Suprapubic skin (tissue), 4 donors: ENCODE measurements around the gene MAP6. TPM values are rescaled to one million over a fixed set of nuclear protein-coding genes. Genes with fewer than 3 reads are reported as not detected.

ENCODE experiments used
- DNase-seq, 2 donors: peaks; one replicate each; pipeline ENCODE4 v3.0.0-alpha.2; 2019; ENCODE audit warnings: low spot score in 2 of 2
- H3K27ac ChIP-seq: fragments of 200-600 bp; sonication (generic); one replicate; pipeline ENCODE4 v1.5.1; 2019
- H3K27me3 ChIP-seq: fragments of 200-600 bp; sonication (generic); one replicate; pipeline ENCODE4 v1.5.1; 2019
- H3K36me3 ChIP-seq: fragments of 200-600 bp; sonication (generic); one replicate; pipeline ENCODE4 v1.5.1; 2019
- H3K4me1 ChIP-seq: fragments of 200-600 bp; sonication (generic); one replicate; pipeline ENCODE4 v1.5.1; 2019
- H3K4me3 ChIP-seq: fragments of 200-600 bp; sonication (generic); one replicate; pipeline ENCODE4 v1.5.1; 2019; ENCODE audit warnings: mild to moderate bottlenecking
- H3K9me3 ChIP-seq: fragments of 200-600 bp; sonication (generic); one replicate; pipeline ENCODE4 v1.5.1; 2019
- EP300 ChIP-seq: sonication (generic); formaldehyde crosslinking; IDR thresholded peaks from one replicate; pipeline ENCODE4 v1.6.1; 2017; ENCODE audit warnings: antibody characterized with exemption
- POLR2A ChIP-seq, 2 donors: fragments of 450-650 bp; IDR thresholded peaks; one replicate each; pipeline ENCODE4 v1.6.1; 2017; ENCODE audit warnings: antibody characterized with exemption in 2 of 2, mild to moderate bottlenecking in 2 of 2, moderate library complexity in 2 of 2
- POLR2AphosphoS5 ChIP-seq, 3 donors: sonication (generic); formaldehyde crosslinking; IDR thresholded peaks; one replicate each; pipeline ENCODE4 v1.6.1; 2017; ENCODE audit warnings: antibody characterized with exemption in 3 of 3
- WGBS: methylation state at CpG from one replicate; pipeline ENCODE4 v1.1.5; 2018; 5-methylcytosine and 5-hydroxymethylcytosine counted together
- total RNA-seq, 4 donors: library from RNA; depleted of rRNA; stranded (reverse); fragments of >200 nt; gene quantifications; one replicate each; pipeline ENCODE4 v1.1.0, GENCODE V29; 2016
- TF ChIP-seq, protein P1 (sequence below), 2 donors: fragments of 200-600 bp in 1 of 2; fragments of 450-650 bp in 1 of 2; sonication (generic) in 1 of 2; IDR thresholded peaks; one replicate each; pipeline ENCODE4 v1.5.1; 2016 to 2019; ENCODE audit warnings: antibody characterized with exemption in 2 of 2, mild to moderate bottlenecking in 1 of 2, moderate library complexity in 1 of 2

The MAP6 gene
- total RNA-seq, 4 donors from 2014 or later, result 2.7 to 11.0 (median 4.6) TPM

DNA sequence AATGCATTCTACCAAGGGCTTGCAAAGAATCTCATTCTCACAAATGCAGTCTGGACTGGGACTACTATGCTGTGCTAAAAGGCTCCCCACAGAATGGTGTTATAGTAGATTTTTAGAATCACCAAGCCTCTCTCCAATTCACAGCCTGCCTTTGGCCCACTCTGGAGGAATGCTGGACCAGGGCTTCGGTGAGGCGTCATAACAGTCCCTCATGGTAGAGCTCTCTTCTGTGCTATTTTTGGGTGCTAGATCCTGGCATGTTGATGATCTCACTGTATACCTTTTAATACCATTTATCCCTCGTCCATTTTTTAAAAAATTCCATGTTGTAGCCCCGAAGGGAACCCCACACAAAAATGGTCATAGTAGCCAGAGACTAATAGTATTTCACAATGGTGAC, 17.6 kb downstream of the MAP6 start:
- Histone ChIP-seq H3K4me3 (no peak overlapping the region), H3K36me3 (no peaks in the 10 kb centered on the region), H3K9me3 (no peaks in the 10 kb centered on the region), H3K27me3 (no peaks in the 10 kb centered on the region), H3K4me1 (no peaks in the 10 kb centered on the region), H3K27ac (no peak overlapping the region)
- TF ChIP-seq, protein P1, sequence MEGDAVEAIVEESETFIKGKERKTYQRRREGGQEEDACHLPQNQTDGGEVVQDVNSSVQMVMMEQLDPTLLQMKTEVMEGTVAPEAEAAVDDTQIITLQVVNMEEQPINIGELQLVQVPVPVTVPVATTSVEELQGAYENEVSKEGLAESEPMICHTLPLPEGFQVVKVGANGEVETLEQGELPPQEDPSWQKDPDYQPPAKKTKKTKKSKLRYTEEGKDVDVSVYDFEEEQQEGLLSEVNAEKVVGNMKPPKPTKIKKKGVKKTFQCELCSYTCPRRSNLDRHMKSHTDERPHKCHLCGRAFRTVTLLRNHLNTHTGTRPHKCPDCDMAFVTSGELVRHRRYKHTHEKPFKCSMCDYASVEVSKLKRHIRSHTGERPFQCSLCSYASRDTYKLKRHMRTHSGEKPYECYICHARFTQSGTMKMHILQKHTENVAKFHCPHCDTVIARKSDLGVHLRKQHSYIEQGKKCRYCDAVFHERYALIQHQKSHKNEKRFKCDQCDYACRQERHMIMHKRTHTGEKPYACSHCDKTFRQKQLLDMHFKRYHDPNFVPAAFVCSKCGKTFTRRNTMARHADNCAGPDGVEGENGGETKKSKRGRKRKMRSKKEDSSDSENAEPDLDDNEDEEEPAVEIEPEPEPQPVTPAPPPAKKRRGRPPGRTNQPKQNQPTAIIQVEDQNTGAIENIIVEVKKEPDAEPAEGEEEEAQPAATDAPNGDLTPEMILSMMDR (IDR thresholded peaks at IDR 0.05), result no peak
- TF ChIP-seq POLR2AphosphoS5 (IDR thresholded peaks at IDR 0.05) (no peak), EP300 (no peak)
- 82% methylated on average over 4 of the region's 4 CpGs for WGBS
- DNase-seq, result no peak

DNA sequence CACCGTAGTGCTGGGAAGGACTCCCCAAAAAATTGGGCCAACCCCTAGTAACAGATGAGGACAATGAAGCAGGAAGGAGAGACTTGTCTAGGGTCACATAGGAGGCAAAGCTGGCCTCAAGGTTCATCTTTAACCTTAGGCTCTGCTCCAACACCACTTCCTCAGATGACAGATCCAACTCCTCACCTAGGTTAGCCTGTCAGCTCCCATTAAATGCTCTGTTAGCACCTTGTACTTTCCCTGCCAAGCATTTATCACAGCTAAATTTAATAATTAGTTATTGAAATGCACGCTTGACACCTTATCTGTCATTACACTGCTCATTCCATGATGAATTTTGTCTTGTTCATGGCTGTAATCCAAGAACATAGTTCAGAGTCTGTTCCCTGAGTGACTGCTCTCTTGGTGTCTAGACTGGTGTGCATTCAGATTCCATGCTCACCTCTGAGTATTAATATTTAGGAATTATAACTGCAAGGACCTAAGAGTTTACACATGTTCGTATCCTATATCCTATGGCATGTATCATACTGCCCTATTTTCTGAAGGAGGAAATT, 18.6 kb downstream of the MAP6 start:
- H3K27ac ChIP-seq, result no peak overlapping the region
- WGBS, result 92% methylated on average over 3 of the region's 3 CpGs
- H3K4me1 ChIP-seq, result no peaks in the 10 kb centered on the region
- no peaks in the 10 kb centered on the region for H3K9me3 ChIP-seq
- no peak for TF ChIP-seq EP300
- TF ChIP-seq POLR2A (IDR thresholded peaks at IDR 0.05), result no peak
- TF ChIP-seq, protein P1 (IDR thresholded peaks at IDR 0.05), result no peak
- DNase-seq, result no peak
- no peaks in the 10 kb centered on the region for H3K36me3 ChIP-seq
- H3K27me3 ChIP-seq, result no peaks in the 10 kb centered on the region
- H3K4me3 ChIP-seq, result no peak overlapping the region

DNA sequence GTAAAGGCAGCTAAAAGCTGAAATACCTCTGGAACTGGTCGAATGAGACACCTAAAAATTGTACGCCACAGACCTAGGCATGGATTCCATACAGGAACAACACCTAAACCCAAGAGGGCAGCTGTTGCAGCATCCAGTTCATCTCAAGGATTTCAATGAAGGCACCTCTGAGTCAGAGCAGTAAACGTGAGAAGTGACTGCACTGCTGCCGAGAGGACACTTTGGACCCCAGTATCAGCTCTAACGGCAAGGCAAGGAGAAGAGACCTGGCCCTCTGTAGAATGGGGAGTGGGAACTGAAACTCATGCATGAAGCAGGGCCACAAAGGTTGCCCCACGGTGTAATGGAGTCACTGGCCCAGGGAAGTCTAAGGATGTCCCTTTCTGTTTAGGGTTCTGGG, 23.9 kb downstream of the MAP6 start:
- TF ChIP-seq, protein P1 (IDR thresholded peaks at IDR 0.05), result no peak
- TF ChIP-seq POLR2A (IDR thresholded peaks at IDR 0.05), result no peak
- Histone ChIP-seq H3K36me3 (no peaks in the 10 kb centered on the region), H3K27ac (no peak overlapping the region), H3K4me3 (no peak overlapping the region), H3K27me3 (no peaks in the 10 kb centered on the region), H3K4me1 (peaks cover 2% of the 10 kb centered on the region), H3K9me3 (no peaks in the 10 kb centered on the region)
- DNase-seq, result no peak
- 81% methylated on average over 6 of the region's 6 CpGs for WGBS

DNA sequence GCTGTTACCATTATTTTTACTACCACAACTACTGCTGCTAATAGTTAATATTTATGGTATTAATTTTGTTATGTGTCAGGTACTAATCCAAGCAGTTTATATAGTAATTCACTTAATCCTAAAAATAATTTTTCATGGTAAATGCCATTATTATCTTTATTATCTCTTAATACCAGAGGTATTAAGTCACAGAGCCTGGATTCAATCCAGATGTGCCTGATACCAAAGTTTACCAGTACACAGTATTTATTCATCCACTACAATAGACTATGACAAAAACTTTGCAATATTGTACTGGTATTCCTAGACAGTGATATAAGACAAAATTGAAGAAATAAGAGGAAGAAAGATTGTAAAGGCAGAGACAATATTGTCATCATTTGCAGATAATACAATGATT, 24.5 kb downstream of the MAP6 start:
- H3K27me3 ChIP-seq, result no peaks in the 10 kb centered on the region
- TF ChIP-seq EP300 (no peak), POLR2A (IDR thresholded peaks at IDR 0.05) (no peak)
- TF ChIP-seq, protein P1 (IDR thresholded peaks at IDR 0.05), result no peak
- no peak overlapping the region for H3K27ac ChIP-seq
- H3K36me3 ChIP-seq, result no peaks in the 10 kb centered on the region
- H3K4me1 ChIP-seq, result peaks cover 8% of the 10 kb centered on the region
- H3K4me3 ChIP-seq, result no peak overlapping the region
- no peaks in the 10 kb centered on the region for H3K9me3 ChIP-seq
- no peak for DNase-seq

DNA sequence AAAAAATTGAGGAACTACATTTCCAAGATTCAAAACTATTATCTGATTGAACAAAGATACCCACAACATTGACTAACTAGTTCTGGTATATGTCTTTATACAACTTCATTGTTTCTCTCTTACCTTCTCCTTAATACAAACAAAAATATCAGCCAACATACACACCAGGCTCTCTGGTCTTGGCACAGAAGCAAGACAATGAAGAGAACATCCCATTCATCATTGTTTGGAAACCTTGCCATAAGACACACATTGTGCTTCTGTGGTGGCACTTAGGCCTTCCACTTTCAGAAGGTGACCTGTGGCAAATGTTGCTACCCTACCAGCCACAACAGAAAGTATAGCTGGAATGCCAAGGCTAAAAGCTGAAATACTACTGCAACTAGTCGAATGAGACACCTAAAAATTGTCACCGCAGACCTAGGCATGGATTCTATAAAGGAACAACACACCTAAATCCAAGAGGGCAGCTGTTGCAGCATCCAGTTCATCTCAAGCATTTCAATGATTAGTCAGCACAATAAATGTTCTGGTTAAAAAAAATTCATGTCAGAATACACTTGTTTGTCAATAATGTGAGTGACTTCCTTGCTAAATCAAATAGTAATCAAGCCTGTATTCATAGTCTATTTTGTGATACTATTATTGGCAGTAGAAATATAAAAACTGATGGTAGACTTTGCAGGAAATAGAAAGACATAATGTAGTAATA, 26.3 kb downstream of the MAP6 start:
- Histone ChIP-seq H3K36me3 (no peaks in the 10 kb centered on the region), H3K27ac (no peak overlapping the region), H3K4me1 (peaks cover 10% of the 10 kb centered on the region), H3K27me3 (no peaks in the 10 kb centered on the region), H3K4me3 (no peak overlapping the region), H3K9me3 (no peaks in the 10 kb centered on the region)
- WGBS, result 79% methylated on average over 2 of the region's 2 CpGs
- TF ChIP-seq, protein P1 (IDR thresholded peaks at IDR 0.05), result no peak
- TF ChIP-seq POLR2AphosphoS5 (IDR thresholded peaks at IDR 0.05), result no peak
- TF ChIP-seq EP300, result no peak
- TF ChIP-seq POLR2A (IDR thresholded peaks at IDR 0.05), result no peak
- DNase-seq, result no peak
